ENCODE results near the gene GNAZ.

GNAZ gene

GRCh38 chr22:23037429-23038333, 32.6 kb upstream of the GNAZ start:
- no peak for TF ChIP-seq ZFX (IDR thresholded peaks at IDR 0.05; ENCODE audit: borderline replicate concordance)
- no peak overlapping the region for H3K27ac ChIP-seq

GRCh38 chr22:23038334-23038642, 32.0 kb upstream of the GNAZ start:
- no peak for TF ChIP-seq ZFX (IDR thresholded peaks at IDR 0.05; ENCODE audit: borderline replicate concordance)
- no peak for TF ChIP-seq CTCF (IDR thresholded peaks at IDR 0.05)
- H3K27ac ChIP-seq = no peak overlapping the region

- TF ChIP-seq ZFX (IDR thresholded peaks at IDR 0.05; ENCODE audit: borderline replicate concordance) = no peak
- no peak for TF ChIP-seq CTCF (IDR thresholded peaks at IDR 0.05)
Observed at GRCh38 chr22:23038902-23039301, 31.4 kb upstream of the GNAZ start.

GRCh38 chr22:23042179-23042578, 28.1 kb upstream of the GNAZ start:
- H3K27ac ChIP-seq = no peak overlapping the region
- TF ChIP-seq CTCF (IDR thresholded peaks at IDR 0.05) (no peak), ZFX (IDR thresholded peaks at IDR 0.05; ENCODE audit: borderline replicate concordance) (no peak)

More at GRCh38 chr22:23038902-23039301, 31.4 kb upstream of the GNAZ start:
- H3K27ac ChIP-seq = no peak overlapping the region

GRCh38 chr22:23044570-23044969, 25.7 kb upstream of the GNAZ start:
- TF ChIP-seq ZFX (IDR thresholded peaks at IDR 0.05; ENCODE audit: borderline replicate concordance) (no peak), CTCF (IDR thresholded peaks at IDR 0.05) (no peak)
- no peak overlapping the region for H3K27ac ChIP-seq

- TF ChIP-seq ZFX (IDR thresholded peaks at IDR 0.05; ENCODE audit: borderline replicate concordance) (no peak), CTCF (IDR thresholded peaks at IDR 0.05) (no peak)
- H3K27ac ChIP-seq = no peak overlapping the region
Observed at GRCh38 chr22:23045461-23045860, 24.9 kb upstream of the GNAZ start.

- H3K27ac ChIP-seq = no peak overlapping the region
- no peak for TF ChIP-seq CTCF (IDR thresholded peaks at IDR 0.05)
- no peak for TF ChIP-seq ZFX (IDR thresholded peaks at IDR 0.05; ENCODE audit: borderline replicate concordance)
Observed at GRCh38 chr22:23047265-23047664, 23.1 kb upstream of the GNAZ start.
